Suppressor macrophage treated with lipopolysaccharide for 1 hour (primary cell): ENCODE results near the gene TRPM8.

Experiments
- DNase-seq, 3 donors: peaks; one replicate each; pipeline ENCODE4 v3.0.0-alpha.2; 2020 to 2022

Gene TRPM8

DNA sequence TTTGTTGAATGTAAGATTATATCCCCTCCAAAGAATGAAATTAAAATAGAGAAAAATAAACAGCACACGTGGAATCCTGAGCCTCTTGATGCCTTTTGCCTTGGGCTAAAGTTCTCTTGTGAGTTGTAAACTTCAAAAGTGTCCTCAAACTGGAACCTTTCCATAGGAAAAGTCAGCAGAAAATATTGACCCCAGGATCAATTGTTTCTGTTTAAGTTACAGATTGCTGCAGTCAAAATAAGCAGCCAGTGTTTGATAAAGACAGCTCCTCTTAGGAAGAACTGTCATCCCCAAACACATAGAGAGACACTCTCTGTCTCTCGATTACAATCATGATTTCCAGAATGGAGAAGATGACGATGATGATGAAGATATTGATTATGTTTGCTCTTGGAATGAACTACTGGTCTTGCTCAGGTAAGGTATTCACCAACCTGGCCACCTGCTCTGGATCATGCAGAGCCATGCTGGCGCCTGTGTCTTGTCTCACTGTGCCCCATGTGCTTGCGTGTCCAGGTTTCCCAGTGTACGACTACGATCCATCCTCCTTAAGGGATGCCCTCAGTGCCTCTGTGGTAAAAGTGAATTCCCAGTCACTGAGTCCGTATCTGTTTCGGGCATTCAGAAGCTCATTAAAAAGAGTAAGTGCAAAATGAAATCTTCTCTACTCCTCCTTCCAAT, 133.4 kb downstream of the TRPM8 start, which contains the start of gene SPP2:
SPP2 (plus strand) TSS at position 248 of the 681 bp plus-strand sequence; CDS start at position 333, 85 bp downstream.
- no peak for DNase-seq

DNA sequence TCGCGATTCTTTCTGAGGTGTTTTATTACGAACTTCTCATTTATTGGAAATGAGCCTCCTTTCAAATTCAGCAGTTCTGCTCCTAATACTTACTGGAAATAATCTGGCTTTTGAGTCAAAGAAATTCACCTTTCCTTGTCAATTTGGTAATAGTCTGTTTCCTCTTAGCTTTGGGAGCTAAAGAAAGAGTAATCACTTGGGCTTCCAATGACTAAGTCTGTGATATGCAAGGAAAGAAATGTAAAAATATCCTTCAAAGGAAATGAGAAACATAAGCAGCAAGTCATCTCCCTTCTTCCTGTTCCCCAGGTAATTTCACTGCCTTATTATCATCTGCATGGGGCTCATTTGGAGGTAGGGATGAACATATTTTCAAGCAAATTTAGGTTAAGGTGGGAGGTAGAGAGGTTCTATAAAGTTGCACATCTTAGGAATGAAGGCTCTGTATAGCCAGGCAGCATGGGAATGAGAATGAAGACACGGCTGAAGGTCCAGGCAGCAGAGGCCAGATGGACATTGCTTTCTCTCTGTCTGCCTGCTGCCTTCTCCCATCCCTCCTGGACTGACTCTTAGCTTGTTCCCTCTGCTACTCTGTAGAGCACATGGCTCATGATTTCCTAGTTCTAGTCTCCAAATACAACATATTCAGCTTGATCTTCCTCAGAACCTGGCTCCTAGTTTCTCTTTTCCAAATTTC, 134.3 kb downstream of the TRPM8 start:
- no peak for DNase-seq

DNA sequence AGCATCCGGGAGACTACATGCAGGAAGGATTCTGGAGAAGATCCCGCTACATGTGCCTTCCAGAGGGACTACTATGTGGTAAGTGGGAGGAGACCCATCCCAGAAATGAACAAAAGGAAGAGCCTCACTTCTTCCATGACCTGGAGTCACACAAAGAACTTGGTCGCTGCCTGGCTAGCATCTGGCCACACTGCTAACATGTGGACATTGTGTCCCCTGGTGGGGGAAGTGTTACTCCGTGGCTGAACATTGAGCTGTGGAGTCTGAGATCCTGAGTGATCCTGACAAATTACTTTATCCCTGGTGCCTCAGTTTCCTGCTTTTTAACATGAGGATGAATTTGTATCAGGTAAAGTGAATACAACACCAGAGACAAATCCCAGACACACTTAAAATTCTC, 141.7 kb downstream of the TRPM8 start:
- no peak for DNase-seq

DNA sequence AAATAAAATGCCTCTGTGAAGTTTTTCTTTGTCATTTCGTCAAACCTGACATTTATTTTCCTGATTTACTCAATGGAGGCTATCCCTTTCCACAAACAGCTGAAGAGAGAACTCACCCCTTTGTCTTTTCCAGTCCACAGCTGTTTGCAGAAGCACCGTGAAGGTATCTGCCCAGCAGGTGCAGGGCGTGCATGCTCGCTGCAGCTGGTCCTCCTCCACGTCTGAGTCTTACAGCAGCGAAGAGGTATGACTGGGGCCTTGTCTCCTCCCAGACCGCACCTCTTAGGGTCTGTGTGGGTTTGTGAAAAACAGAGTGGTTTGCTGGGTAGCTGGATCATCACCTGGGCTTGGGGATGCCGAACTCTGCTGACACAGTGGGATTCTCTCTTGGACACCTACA, 143.1 kb downstream of the TRPM8 start:
- no peak for DNase-seq

DNA sequence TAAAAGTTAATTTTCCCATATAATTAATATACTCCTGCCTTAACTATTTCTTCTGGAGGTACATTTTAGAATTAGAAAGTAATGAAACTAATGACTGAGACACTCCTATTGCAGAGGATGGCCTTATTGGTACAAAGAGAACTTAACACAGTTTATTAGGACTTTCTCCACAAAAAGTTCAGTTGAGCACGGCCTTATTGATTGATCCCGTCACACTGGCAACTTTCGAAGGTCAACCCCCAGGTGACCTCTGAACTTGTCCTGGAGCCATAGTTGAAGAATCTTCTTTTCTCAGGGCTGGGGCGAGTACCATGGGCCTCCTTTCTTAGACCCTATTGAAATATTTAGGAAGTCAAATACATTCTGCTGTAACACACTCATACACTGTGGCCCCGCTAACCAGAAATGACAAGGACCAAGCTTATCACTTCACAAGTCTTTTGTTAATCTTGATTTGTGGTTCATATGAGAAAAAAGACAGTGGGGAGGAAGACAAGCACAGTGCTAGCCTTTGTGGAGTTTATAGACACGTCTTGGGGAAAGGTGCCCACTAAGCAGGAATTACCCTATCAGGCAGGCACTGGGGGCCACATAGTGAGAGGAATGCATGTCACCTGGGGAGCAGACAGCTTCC, 144.6 kb downstream of the TRPM8 start:
- no peak for DNase-seq

DNA sequence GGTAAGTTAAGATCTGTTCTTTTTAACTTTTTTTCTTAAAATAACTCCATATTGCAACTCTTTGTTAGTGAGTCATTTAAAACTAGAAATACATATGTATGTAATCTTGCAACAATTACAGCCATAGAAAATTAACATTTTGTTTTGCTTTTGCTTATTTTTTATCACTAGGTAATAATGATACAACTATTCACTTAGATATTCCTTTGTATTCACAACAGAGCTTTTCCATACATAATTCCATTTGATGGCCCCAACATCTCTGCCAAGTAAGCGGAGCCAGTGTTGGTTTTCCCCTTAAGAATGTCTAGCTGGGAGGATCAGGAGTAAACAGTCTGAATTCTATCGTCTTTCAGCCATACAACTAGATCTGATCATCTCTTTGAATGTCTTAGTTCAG, 149.4 kb downstream of the TRPM8 start:
- no peak for DNase-seq
